Thyroid gland (tissue), 4 donors: ENCODE data around the gene MRPL50. TPM values are rescaled to one million over a fixed set of nuclear protein-coding genes. Genes with fewer than 3 reads are reported as not detected.

Experiments used
- DNase-seq, 2 donors: peaks; one replicate each; pipeline ENCODE4 v3.0.0-alpha.2; 2019
- H3K27ac ChIP-seq, 3 donors: fragments of 200-600 bp; sonication (generic); 1 replicate in 2 of 3; 2 replicates in 1 of 3; pipeline ENCODE4 v1.5.1; 2016 to 2019; ENCODE audit warnings: mild to moderate bottlenecking in 1 of 3, moderate library complexity in 1 of 3
- H3K27me3 ChIP-seq: fragments of 200-600 bp; sonication (generic); one replicate; pipeline ENCODE4 v1.5.1; 2019
- H3K36me3 ChIP-seq, 2 donors: fragments of 200-600 bp; sonication (generic); one replicate each; pipeline ENCODE4 v1.5.1; 2016 to 2019
- H3K4me1 ChIP-seq, 2 donors: fragments of 200-600 bp; sonication (generic); one replicate each; pipeline ENCODE4 v1.5.1; 2017 to 2019
- H3K4me3 ChIP-seq, 3 donors: fragments of 200-600 bp; sonication (generic); replicated peaks in 1 of 3; 1 replicate in 2 of 3; 2 replicates in 1 of 3; pipeline ENCODE4 v1.5.1; 2016; ENCODE audit warnings: mild to moderate bottlenecking in 1 of 3
- H3K9me3 ChIP-seq: fragments of 200-600 bp; sonication (generic); one replicate; pipeline ENCODE4 v1.5.1; 2017
- POLR2A ChIP-seq, 2 donors: fragments of 450-650 bp; IDR thresholded peaks; one replicate each; pipeline ENCODE4 v1.6.1; 2017; ENCODE audit warnings: antibody characterized with exemption in 2 of 2, mild to moderate bottlenecking in 2 of 2, moderate library complexity in 1 of 2
- WGBS, 2 donors: methylation state at CpG; one replicate each; pipeline ENCODE4 v1.1.5; 2017; 5-methylcytosine and 5-hydroxymethylcytosine counted together
- intact Hi-C: fragments of 100-400 bp; cut with DNase I; formaldehyde crosslinking; loops from one replicate; pipeline ENCODE4 v1.15.1; 2023
- total RNA-seq, 4 donors: library from RNA; depleted of rRNA; stranded (reverse); fragments of >200 nt; gene quantifications; one replicate each; pipeline ENCODE4 v1.2.3, GENCODE V29; 2016
- TF ChIP-seq, protein P1 (sequence below), 6 experiments: fragments of 200-600 bp in 3 of 6; fragments of 450-650 bp in 3 of 6; sonication (generic) in 3 of 6; IDR thresholded peaks; one replicate each; pipeline ENCODE4 v1.5.1; 2016 to 2019; ENCODE audit warnings: antibody characterized with exemption in 6 of 6, mild to moderate bottlenecking in 2 of 6, inconsistent platforms in 1 of 6, moderate library complexity in 1 of 6

MRPL50 gene
- total RNA-seq, 4 donors from 2014 or later, result 12.5 to 17.4 (median 13.7) TPM

DNA sequence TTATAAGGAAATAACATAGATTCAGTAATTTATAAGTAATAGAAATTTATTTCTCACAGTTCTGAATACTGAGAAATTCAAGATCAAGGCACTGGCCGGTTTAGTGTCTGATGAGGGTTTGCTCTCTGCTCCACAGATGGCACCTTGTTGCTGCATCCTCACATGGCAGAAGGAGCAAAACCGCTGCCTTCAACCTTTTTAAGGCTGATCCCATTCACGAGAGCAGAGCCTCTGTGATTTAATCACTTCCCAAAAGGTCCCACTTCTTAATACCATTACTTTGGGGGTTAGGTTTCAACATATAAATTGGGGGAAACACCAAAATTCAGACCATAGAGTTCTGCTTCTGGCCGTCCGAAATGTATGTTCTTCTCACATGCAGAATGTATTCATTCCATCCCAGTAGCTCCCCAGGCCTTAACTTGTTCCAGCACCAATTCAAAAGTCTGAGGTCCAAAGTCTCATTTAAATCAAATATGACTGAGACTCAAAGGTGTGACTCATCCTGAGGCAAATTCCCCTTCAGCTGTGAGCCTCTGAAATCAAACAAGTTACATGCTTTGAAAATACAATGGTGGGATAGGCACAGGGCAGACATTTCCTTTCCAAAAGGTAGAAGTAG lies 44.2 kb downstream of the MRPL50 start:
- 79 to 95% methylated on average over 5 of the region's 5 CpGs for WGBS, 2 donors
- Histone ChIP-seq H3K27me3 (no peaks in the 10 kb centered on the region), H3K9me3 (no peaks in the 10 kb centered on the region), H3K4me3 (no peak overlapping the region), H3K27ac (no peak overlapping the region), H3K36me3 (no peaks in the 10 kb centered on the region), H3K4me1 (no peaks in the 10 kb centered on the region)
- no peak for DNase-seq
- intact Hi-C loops, result no loop called here
- no peak for TF ChIP-seq POLR2A (IDR thresholded peaks at IDR 0.05)
- TF ChIP-seq, protein P1, sequence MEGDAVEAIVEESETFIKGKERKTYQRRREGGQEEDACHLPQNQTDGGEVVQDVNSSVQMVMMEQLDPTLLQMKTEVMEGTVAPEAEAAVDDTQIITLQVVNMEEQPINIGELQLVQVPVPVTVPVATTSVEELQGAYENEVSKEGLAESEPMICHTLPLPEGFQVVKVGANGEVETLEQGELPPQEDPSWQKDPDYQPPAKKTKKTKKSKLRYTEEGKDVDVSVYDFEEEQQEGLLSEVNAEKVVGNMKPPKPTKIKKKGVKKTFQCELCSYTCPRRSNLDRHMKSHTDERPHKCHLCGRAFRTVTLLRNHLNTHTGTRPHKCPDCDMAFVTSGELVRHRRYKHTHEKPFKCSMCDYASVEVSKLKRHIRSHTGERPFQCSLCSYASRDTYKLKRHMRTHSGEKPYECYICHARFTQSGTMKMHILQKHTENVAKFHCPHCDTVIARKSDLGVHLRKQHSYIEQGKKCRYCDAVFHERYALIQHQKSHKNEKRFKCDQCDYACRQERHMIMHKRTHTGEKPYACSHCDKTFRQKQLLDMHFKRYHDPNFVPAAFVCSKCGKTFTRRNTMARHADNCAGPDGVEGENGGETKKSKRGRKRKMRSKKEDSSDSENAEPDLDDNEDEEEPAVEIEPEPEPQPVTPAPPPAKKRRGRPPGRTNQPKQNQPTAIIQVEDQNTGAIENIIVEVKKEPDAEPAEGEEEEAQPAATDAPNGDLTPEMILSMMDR (IDR thresholded peaks at IDR 0.05), result no peak

DNA sequence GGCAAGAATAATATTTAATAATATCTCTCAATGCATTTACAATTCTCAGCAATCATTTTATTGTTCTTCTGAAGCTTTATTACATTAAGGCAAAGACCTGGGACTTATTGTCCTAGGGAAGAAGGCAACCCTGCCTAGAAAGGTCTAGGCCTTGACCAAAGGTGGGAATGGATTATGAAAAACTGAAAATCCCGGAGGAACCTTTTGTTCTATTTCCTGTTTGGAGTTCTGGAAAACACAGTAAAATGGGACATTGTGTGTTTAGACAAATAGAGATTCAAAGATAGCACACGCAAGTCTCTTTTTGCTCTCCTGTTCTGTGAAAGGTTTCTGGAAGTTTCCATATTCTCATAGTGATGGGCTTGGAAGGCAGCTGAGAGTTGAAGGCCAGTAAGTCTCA lies 44.7 kb downstream of the MRPL50 start:
- Histone ChIP-seq H3K36me3 (no peaks in the 10 kb centered on the region), H3K27ac (no peak overlapping the region), H3K4me3 (no peak overlapping the region), H3K4me1 (no peaks in the 10 kb centered on the region), H3K9me3 (no peaks in the 10 kb centered on the region), H3K27me3 (no peaks in the 10 kb centered on the region)
- no peak for DNase-seq
- 79 to 87% methylated on average over 2 of the region's 2 CpGs for WGBS, 2 donors
- no peak for TF ChIP-seq POLR2A (IDR thresholded peaks at IDR 0.05)
- TF ChIP-seq, protein P1 (IDR thresholded peaks at IDR 0.05), result no peak
- intact Hi-C loops, result no loop called here

DNA sequence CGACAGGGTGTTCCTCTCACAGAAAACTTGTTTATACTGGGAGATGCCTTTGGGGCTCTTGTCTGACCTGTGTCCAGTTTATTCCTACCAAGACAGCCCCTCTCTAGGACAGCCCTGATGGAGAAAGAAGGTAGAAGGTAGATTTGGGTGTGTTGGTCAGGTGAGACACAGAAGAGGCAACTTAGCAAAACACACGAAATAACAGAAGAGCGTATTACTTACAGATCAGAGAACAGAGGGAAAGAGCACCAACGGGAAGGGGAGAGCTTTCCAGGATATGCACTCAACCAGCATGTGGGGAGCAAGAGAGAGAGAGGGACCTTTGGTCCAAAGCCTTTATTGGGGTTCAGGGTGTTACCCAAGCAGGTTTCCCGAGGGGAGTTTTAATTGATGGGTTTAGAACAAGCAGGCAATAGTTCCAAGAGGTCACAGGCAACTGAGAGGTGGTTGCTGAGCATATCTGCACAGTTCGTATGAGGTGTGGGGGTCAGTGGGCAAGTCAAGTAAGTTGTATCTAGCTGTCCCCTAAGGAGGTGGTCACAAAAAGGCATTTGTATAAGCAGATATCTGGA lies 45.4 kb downstream of the MRPL50 start:
- Histone ChIP-seq H3K27me3 (no peaks in the 10 kb centered on the region), H3K4me3 (no peak overlapping the region), H3K4me1 (no peaks in the 10 kb centered on the region), H3K27ac (no peak overlapping the region), H3K9me3 (no peaks in the 10 kb centered on the region), H3K36me3 (no peaks in the 10 kb centered on the region)
- WGBS, 2 donors, result 66 to 71% methylated on average over 6 of the region's 6 CpGs
- no peak for DNase-seq
- intact Hi-C loops, result no loop called here
- TF ChIP-seq, protein P1 (IDR thresholded peaks at IDR 0.05), result no peak
- no peak for TF ChIP-seq POLR2A (IDR thresholded peaks at IDR 0.05)

DNA sequence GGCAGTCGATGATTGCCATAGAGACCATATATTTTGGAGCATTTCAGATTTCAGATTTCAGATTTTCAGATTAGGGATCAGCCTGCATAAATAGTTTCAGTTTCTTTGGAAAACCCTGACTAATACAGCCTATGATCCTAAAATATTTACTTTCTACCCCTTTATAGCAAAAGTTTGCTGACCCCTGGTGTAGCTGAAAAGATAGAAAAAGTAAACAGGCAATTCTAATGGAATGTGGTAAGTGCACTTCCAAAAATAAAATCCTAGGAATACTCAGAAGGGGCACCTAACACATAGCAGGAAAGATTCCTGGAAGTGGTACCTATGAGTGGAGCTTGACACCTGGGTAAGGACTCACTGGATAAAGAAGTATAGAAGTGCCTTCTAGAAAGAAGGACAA lies 48.1 kb downstream of the MRPL50 start:
- no peak overlapping the region for H3K27ac ChIP-seq
- H3K4me3 ChIP-seq, result no peak overlapping the region
- DNase-seq, result no peak
- H3K36me3 ChIP-seq, result no peaks in the 10 kb centered on the region
- no peaks in the 10 kb centered on the region for H3K4me1 ChIP-seq
- intact Hi-C loops, result no loop called here
- TF ChIP-seq, protein P1 (IDR thresholded peaks at IDR 0.05), result no peak
- no peak for TF ChIP-seq POLR2A (IDR thresholded peaks at IDR 0.05)
- H3K9me3 ChIP-seq, result no peaks in the 10 kb centered on the region
- 88 to 94% methylated on average over 1 of the region's 1 CpG for WGBS, 2 donors
- no peaks in the 10 kb centered on the region for H3K27me3 ChIP-seq

DNA sequence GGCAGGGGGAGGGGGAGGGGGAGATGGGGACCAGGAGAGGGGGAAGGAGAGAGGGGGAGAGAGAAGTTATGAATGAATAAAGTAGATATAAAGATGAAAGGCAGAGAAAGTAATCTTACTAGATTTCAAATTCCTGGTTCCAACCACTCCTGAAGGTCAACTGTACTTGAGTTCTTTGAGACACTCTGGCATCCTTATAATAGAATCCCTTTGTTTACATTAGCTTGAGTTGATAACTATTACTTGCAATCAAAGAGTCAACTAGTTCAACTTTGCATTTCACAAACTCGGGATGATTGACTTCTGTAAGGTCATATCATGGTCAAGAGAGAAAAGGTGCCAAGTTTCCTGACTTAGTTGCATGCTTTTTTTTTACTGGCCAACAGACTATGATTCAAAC lies 55.8 kb downstream of the MRPL50 start:
- no peak for DNase-seq
- H3K4me3 ChIP-seq, result no peak overlapping the region

More for the DNA sequence above, 55.8 kb downstream of the MRPL50 start:
- intact Hi-C loops, result no loop called here
- H3K4me1 ChIP-seq, result no peaks in the 10 kb centered on the region
- no peaks in the 10 kb centered on the region for H3K36me3 ChIP-seq
- H3K9me3 ChIP-seq, result no peaks in the 10 kb centered on the region
- no peaks in the 10 kb centered on the region for H3K27me3 ChIP-seq
- H3K27ac ChIP-seq, result no peak overlapping the region
- no peak for TF ChIP-seq POLR2A (IDR thresholded peaks at IDR 0.05)
- TF ChIP-seq, protein P1 (IDR thresholded peaks at IDR 0.05), result no peak
- WGBS, 2 donors, result 26 to 29% methylated on average over 1 of the region's 1 CpG
